CD1c-positive myeloid dendritic cell (primary cell): ENCODE data around the gene SENP1.

ENCODE experiments used
- DNase-seq: peaks from one replicate; pipeline ENCODE4 v3.0.0-alpha.2; 2016; ENCODE audit errors: extremely low spot score

Gene SENP1

GRCh38 chr12:48000878-48001504 lies 104.9 kb downstream of the SENP1 start:
- DNase-seq: no peak

- DNase-seq: no peak
These were observed 106.1 kb downstream of the SENP1 start for GRCh38 chr12:47999816-48000215.

- DNase-seq: no peak
These were observed 108.6 kb downstream of the SENP1 start for GRCh38 chr12:47997321-47997720.

GRCh38 chr12:47995981-47996401 lies 109.9 kb downstream of the SENP1 start:
- no peak for DNase-seq

GRCh38 chr12:47993491-47993890 lies 112.4 kb downstream of the SENP1 start:
- DNase-seq: no peak
